Thyroid gland (tissue), 4 donors: ENCODE results near the gene HSPA1B.

Experiments
- CTCF ChIP-seq, 6 experiments: fragments of 200-600 bp in 3 of 6; fragments of 450-650 bp in 3 of 6; sonication (generic) in 3 of 6; IDR thresholded peaks; one replicate each; pipeline ENCODE4 v1.5.1; 2016 to 2019; ENCODE audit warnings: antibody characterized with exemption in 6 of 6, mild to moderate bottlenecking in 2 of 6, inconsistent platforms in 1 of 6, moderate library complexity in 1 of 6
- POLR2A ChIP-seq, 2 donors: fragments of 450-650 bp; IDR thresholded peaks; one replicate each; pipeline ENCODE4 v1.6.1; 2017; ENCODE audit warnings: antibody characterized with exemption in 2 of 2, mild to moderate bottlenecking in 2 of 2, moderate library complexity in 1 of 2

DNA sequence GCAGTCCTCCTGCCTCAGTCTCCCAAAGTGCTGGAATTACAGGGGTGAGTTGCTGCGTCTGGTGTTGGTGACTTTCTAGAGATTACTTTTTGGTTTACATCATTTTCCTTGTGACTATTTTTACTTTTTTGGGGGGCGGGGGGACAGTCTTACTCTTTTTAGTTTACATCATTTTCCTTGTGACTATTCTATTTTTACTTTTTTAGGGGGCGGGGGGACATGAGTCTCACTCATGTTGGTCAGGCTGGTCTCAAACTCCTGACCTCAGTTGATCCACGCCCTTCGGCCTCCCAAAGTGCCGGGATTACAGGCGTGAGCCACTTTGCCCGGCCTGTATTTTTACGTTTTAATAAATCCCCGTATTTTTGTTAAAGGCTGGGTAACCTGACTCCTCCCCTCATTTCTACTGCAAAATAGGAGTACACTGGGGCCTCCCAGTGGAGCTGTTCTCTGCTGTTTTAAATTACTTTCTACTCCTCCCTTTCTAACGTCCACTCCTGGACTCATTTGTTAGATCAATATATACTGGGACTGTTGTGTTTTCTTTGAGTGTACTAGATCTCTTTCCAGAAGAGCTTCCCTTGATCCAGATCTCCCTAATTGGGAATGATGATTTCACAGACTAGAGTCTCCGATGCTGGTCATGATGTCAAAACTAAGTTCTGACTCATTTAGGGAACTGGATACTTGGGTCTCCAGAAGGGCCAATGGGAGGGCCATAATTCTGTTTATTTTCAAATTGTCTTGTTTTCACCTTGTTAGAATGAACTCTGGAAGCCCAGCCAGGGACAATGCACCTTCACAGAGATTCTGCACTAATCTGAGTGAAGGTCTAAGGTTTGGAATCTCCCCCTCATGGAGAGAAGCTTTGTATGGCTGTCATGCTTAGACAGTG is 9.2 kb downstream of the HSPA1B start:
- TF ChIP-seq POLR2A (IDR thresholded peaks at IDR 0.05) (no peak), CTCF (IDR thresholded peaks at IDR 0.05) (no peak)
